Esophagus muscularis mucosa (tissue), 4 donors: Measurements from ENCODE around the gene LIN28B.

ENCODE experiments used
- EP300 ChIP-seq: sonication (generic); formaldehyde crosslinking; IDR thresholded peaks from one replicate; pipeline ENCODE4 v1.6.1; 2017; ENCODE audit warnings: antibody characterized with exemption
- POLR2A ChIP-seq: fragments of 450-650 bp; IDR thresholded peaks from one replicate; pipeline ENCODE4 v1.6.1; 2017; ENCODE audit warnings: antibody characterized with exemption, moderate library complexity, mild to moderate bottlenecking, low read depth
- POLR2AphosphoS5 ChIP-seq, 2 donors: sonication (generic); formaldehyde crosslinking; IDR thresholded peaks; one replicate each; pipeline ENCODE4 v1.6.1; 2017; ENCODE audit warnings: antibody characterized with exemption in 2 of 2
- TF ChIP-seq, protein P1 (sequence below), 3 experiments: fragments of 200-600 bp in 2 of 3; fragments of 450-650 bp in 1 of 3; sonication (generic) in 2 of 3; IDR thresholded peaks; one replicate each; pipeline ENCODE4 v1.5.1; 2017 to 2019; ENCODE audit warnings: antibody characterized with exemption in 3 of 3, mild to moderate bottlenecking in 2 of 3, moderate library complexity in 1 of 3

DNA sequence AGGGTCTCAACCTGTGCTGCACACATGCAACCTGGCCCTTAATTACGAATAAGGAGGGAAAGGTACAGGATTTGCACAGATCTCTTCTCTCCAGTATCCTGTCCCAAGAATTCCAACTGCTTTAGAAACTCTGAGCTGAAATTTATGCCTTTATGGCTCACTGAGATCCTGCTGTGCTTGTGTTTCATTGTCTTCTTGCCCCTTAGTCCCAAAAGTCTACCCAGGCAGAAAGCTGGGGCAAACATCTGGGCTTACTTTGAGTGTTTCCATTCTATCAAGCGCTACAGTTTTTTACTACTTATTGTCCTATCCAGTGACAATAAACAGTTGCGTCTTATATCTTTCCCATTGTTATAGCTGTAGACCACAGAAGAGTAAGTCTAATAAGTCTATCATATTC lies 99.7 kb downstream of the LIN28B start:
- no peak for TF ChIP-seq POLR2AphosphoS5 (IDR thresholded peaks at IDR 0.05)
- TF ChIP-seq, protein P1, sequence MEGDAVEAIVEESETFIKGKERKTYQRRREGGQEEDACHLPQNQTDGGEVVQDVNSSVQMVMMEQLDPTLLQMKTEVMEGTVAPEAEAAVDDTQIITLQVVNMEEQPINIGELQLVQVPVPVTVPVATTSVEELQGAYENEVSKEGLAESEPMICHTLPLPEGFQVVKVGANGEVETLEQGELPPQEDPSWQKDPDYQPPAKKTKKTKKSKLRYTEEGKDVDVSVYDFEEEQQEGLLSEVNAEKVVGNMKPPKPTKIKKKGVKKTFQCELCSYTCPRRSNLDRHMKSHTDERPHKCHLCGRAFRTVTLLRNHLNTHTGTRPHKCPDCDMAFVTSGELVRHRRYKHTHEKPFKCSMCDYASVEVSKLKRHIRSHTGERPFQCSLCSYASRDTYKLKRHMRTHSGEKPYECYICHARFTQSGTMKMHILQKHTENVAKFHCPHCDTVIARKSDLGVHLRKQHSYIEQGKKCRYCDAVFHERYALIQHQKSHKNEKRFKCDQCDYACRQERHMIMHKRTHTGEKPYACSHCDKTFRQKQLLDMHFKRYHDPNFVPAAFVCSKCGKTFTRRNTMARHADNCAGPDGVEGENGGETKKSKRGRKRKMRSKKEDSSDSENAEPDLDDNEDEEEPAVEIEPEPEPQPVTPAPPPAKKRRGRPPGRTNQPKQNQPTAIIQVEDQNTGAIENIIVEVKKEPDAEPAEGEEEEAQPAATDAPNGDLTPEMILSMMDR (IDR thresholded peaks at IDR 0.05) = no peak
- TF ChIP-seq EP300 = no peak
- no peak for TF ChIP-seq POLR2A
